ENCODE data around the gene CFAP47.

GRCh38 chrX:36401774-36402173, 482.2 kb downstream of the CFAP47 start:
- TF ChIP-seq POLR2A (IDR thresholded peaks at IDR 0.05; ENCODE audit: extremely low read depth, insufficient read length), result no peak
- TF ChIP-seq CTCF (IDR thresholded peaks at IDR 0.05; ENCODE audit: low read depth, low read length), result no peak
- TF ChIP-seq MYC (IDR thresholded peaks at IDR 0.05; ENCODE audit: low read depth, low read length), result no peak

Measured in NB4 (cell line).